HL-60 (cell line): ENCODE results near the gene ARHGAP24.

Experiments used
- POLR2AphosphoS5 ChIP-seq: IDR thresholded peaks from 2 replicates; pipeline ENCODE4 v1.6.1; 2012; ENCODE audit warnings: low read depth
- TF ChIP-seq, protein P1 (sequence below): IDR thresholded peaks from one replicate; pipeline ENCODE4 v1.5.1; 2011; ENCODE audit warnings: low read length, control low read depth, inconsistent platforms; ENCODE audit not compliant: insufficient read depth
- TF ChIP-seq, protein P2 (sequence below): IDR thresholded peaks from 2 replicates; pipeline ENCODE4 v1.6.1; 2012; ENCODE audit warnings: low read depth; ENCODE audit not compliant: insufficient replicate concordance

DNA sequence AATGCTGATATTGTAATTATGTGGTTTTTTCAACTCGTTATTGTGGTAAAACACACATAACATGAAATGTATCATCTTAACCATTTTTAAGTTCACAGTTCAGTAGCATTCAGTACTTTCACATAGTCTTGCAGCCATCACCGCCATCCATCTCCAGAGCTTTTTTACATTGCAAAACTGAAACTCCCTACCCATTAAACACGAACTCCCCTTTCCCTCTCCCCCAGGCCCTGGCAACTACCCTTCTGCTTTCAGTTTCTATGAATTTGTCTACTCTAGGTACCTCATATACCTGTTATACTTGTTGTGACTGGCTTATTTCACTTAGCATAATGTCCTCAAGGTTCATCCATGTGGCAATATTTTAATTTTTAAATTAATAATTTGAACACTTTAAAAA is 504.3 kb downstream of the ARHGAP24 start:
- TF ChIP-seq POLR2AphosphoS5 = no peak
- TF ChIP-seq, protein P1, sequence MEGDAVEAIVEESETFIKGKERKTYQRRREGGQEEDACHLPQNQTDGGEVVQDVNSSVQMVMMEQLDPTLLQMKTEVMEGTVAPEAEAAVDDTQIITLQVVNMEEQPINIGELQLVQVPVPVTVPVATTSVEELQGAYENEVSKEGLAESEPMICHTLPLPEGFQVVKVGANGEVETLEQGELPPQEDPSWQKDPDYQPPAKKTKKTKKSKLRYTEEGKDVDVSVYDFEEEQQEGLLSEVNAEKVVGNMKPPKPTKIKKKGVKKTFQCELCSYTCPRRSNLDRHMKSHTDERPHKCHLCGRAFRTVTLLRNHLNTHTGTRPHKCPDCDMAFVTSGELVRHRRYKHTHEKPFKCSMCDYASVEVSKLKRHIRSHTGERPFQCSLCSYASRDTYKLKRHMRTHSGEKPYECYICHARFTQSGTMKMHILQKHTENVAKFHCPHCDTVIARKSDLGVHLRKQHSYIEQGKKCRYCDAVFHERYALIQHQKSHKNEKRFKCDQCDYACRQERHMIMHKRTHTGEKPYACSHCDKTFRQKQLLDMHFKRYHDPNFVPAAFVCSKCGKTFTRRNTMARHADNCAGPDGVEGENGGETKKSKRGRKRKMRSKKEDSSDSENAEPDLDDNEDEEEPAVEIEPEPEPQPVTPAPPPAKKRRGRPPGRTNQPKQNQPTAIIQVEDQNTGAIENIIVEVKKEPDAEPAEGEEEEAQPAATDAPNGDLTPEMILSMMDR = no peak
- TF ChIP-seq, protein P2, sequence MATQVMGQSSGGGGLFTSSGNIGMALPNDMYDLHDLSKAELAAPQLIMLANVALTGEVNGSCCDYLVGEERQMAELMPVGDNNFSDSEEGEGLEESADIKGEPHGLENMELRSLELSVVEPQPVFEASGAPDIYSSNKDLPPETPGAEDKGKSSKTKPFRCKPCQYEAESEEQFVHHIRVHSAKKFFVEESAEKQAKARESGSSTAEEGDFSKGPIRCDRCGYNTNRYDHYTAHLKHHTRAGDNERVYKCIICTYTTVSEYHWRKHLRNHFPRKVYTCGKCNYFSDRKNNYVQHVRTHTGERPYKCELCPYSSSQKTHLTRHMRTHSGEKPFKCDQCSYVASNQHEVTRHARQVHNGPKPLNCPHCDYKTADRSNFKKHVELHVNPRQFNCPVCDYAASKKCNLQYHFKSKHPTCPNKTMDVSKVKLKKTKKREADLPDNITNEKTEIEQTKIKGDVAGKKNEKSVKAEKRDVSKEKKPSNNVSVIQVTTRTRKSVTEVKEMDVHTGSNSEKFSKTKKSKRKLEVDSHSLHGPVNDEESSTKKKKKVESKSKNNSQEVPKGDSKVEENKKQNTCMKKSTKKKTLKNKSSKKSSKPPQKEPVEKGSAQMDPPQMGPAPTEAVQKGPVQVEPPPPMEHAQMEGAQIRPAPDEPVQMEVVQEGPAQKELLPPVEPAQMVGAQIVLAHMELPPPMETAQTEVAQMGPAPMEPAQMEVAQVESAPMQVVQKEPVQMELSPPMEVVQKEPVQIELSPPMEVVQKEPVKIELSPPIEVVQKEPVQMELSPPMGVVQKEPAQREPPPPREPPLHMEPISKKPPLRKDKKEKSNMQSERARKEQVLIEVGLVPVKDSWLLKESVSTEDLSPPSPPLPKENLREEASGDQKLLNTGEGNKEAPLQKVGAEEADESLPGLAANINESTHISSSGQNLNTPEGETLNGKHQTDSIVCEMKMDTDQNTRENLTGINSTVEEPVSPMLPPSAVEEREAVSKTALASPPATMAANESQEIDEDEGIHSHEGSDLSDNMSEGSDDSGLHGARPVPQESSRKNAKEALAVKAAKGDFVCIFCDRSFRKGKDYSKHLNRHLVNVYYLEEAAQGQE = no peak
